Trophoblast cell (in vitro differentiated cells and primary cell): ENCODE measurements around the gene ECI2.
A peak's percentile ranks its signal among the peaks of the same experiment; 100 is the strongest.

Source experiments
- DNase-seq, 2 donors: peaks; one replicate each; pipeline ENCODE4 v3.0.0-alpha.2; 2016
- H2AFZ ChIP-seq: 2 replicates; pipeline ENCODE4 v1.6.1; 2013; ENCODE audit warnings: low read length, moderate library complexity, mild to moderate bottlenecking; ENCODE audit not compliant: insufficient read depth, poor library complexity
- H2AK5ac ChIP-seq: 2 replicates; pipeline ENCODE4 v1.6.1; 2013; ENCODE audit warnings: mild to moderate bottlenecking, low read length
- H2BK120ac ChIP-seq: 2 replicates; pipeline ENCODE4 v1.6.1; 2013; ENCODE audit warnings: low read length, mild to moderate bottlenecking, moderate library complexity; ENCODE audit not compliant: insufficient read depth, poor library complexity
- H2BK12ac ChIP-seq: 2 replicates; pipeline ENCODE4 v1.6.1; 2013; ENCODE audit warnings: mild to moderate bottlenecking, low read length, moderate library complexity
- H2BK5ac ChIP-seq: 2 replicates; pipeline ENCODE4 v1.6.1; 2013; ENCODE audit warnings: low read length, low read depth, moderate library complexity, mild to moderate bottlenecking; ENCODE audit not compliant: poor library complexity
- H3K14ac ChIP-seq: 2 replicates; pipeline ENCODE4 v1.6.1; 2013; ENCODE audit warnings: mild to moderate bottlenecking, low read length
- H3K18ac ChIP-seq: 2 replicates; pipeline ENCODE4 v1.6.1; 2013; ENCODE audit warnings: mild to moderate bottlenecking, low read length
- H3K23ac ChIP-seq: 2 replicates; pipeline ENCODE4 v1.6.1; 2013; ENCODE audit warnings: low read length
- H3K27ac ChIP-seq: 2 replicates; pipeline ENCODE4 v1.5.1; 2013; ENCODE audit warnings: low read depth, mild to moderate bottlenecking, inconsistent platforms, low read length, moderate library complexity
- H3K27me3 ChIP-seq: 2 replicates; pipeline ENCODE4 v1.6.1; 2013; ENCODE audit warnings: inconsistent platforms, mild to moderate bottlenecking, low read length, moderate library complexity; ENCODE audit not compliant: insufficient read depth
- H3K36me3 ChIP-seq, 2 experiments: 1 replicate in 1 of 2; 2 replicates in 1 of 2; pipeline ENCODE4 v1.6.1; 2013; ENCODE audit warnings: low read length in 2 of 2, mild to moderate bottlenecking in 2 of 2, moderate library complexity in 1 of 2; ENCODE audit not compliant: insufficient read depth in 2 of 2, control insufficient read depth in 1 of 2
- H3K4ac ChIP-seq: 2 replicates; pipeline ENCODE4 v1.6.1; 2013; ENCODE audit warnings: low read depth, mild to moderate bottlenecking, low read length, moderate library complexity
- H3K4me1 ChIP-seq, 2 experiments: 1 replicate in 1 of 2; 2 replicates in 1 of 2; pipeline ENCODE4 v1.6.1; 2013; ENCODE audit warnings: low read length in 2 of 2, mild to moderate bottlenecking in 2 of 2, moderate library complexity in 1 of 2; ENCODE audit not compliant: insufficient read depth in 2 of 2, control insufficient read depth in 1 of 2
- H3K4me2 ChIP-seq: 2 replicates; pipeline ENCODE4 v1.6.1; 2013; ENCODE audit warnings: inconsistent platforms, mild to moderate bottlenecking, low read length, moderate library complexity
- H3K4me3 ChIP-seq: 2 replicates; pipeline ENCODE4 v1.5.1; 2013; ENCODE audit warnings: mild to moderate bottlenecking, low read depth, low read length, inconsistent platforms
- H3K79me1 ChIP-seq: one replicate; pipeline ENCODE4 v1.6.1; 2013; ENCODE audit warnings: low read length
- H3K79me2 ChIP-seq: 2 replicates; pipeline ENCODE4 v1.6.1; 2013; ENCODE audit warnings: low read length, mild to moderate bottlenecking; ENCODE audit not compliant: control insufficient read depth, insufficient read depth, poor library complexity
- H3K9ac ChIP-seq: 2 replicates; pipeline ENCODE4 v1.6.1; 2013; ENCODE audit warnings: mild to moderate bottlenecking, low read length
- H3K9me3 ChIP-seq: 2 replicates; pipeline ENCODE4 v1.6.1; 2013; ENCODE audit warnings: low read depth, mild to moderate bottlenecking, control low read depth, inconsistent platforms, low read length; ENCODE audit not compliant: insufficient read depth
- H4K12ac ChIP-seq: 2 replicates; pipeline ENCODE4 v1.6.1; 2013; ENCODE audit warnings: low read depth, mild to moderate bottlenecking, low read length, moderate library complexity
- H4K8ac ChIP-seq: 2 replicates; pipeline ENCODE4 v1.6.1; 2013; ENCODE audit warnings: low read depth, mild to moderate bottlenecking, low read length, moderate library complexity
- H4K91ac ChIP-seq: one replicate; pipeline ENCODE4 v1.6.1; 2013; ENCODE audit warnings: low read depth, mild to moderate bottlenecking, low read length, moderate library complexity
- WGBS: extraction: QIAGEN DNeasy Blood & Tissue Kit; methylation state at CpG from one replicate; pipeline ENCODE4 v1.1.7; 2013; ENCODE audit warnings: missing lambda C conversion rate; ENCODE audit not compliant: insufficient read length, insufficient coverage; ENCODE audit errors: extremely low coverage; 5-methylcytosine and 5-hydroxymethylcytosine counted together

Gene ECI2

GRCh38 chr6:4139272-4139671, 3.9 kb upstream of the ECI2 start:
- DNase-seq: no peak
- no peak overlapping the region for H3K9ac ChIP-seq
- no peak overlapping the region for H3K4ac ChIP-seq
- H3K14ac ChIP-seq: no peak overlapping the region
- no peak overlapping the region for H3K27ac ChIP-seq
- H4K91ac ChIP-seq: no peak overlapping the region
- H3K4me2 ChIP-seq: no peak overlapping the region
- no peak overlapping the region for H2AFZ ChIP-seq
- WGBS: no CpG with 5 or more reads among the region's 3 CpGs
- H3K79me2 ChIP-seq: peaks cover 6% of the 10 kb centered on the region
- H3K27me3 ChIP-seq: no peaks in the 10 kb centered on the region
- no peak overlapping the region for H4K12ac ChIP-seq
- H3K4me3 ChIP-seq: no peak overlapping the region
- no peak overlapping the region for H4K8ac ChIP-seq
- no peaks in the 10 kb centered on the region for H3K36me3 ChIP-seq
- H2AK5ac ChIP-seq: no peak overlapping the region
- H3K79me1 ChIP-seq: peaks cover 9% of the 10 kb centered on the region
- H3K9me3 ChIP-seq: no peaks in the 10 kb centered on the region
- no peak overlapping the region for H2BK120ac ChIP-seq
- no peak overlapping the region for H2BK5ac ChIP-seq
- peaks cover under 1 to 1% of the 10 kb centered on the region in 2 experiments for H3K4me1 ChIP-seq
- H3K23ac ChIP-seq: no peak overlapping the region
- H3K18ac ChIP-seq: no peak overlapping the region
- H2BK12ac ChIP-seq: no peak overlapping the region

GRCh38 chr6:4138186-4138585, 2.8 kb upstream of the ECI2 start:
- Histone ChIP-seq H3K4me1 (peaks cover 4 to 6% of the 10 kb centered on the region in 2 experiments), H3K9ac (no peak overlapping the region), H2BK12ac (no peak overlapping the region), H2AFZ (no peak overlapping the region), H4K12ac (no peak overlapping the region), H3K9me3 (no peaks in the 10 kb centered on the region), H3K4me2 (no peak overlapping the region), H3K27me3 (no peaks in the 10 kb centered on the region), H2BK120ac (no peak overlapping the region), H4K8ac (no peak overlapping the region), H2AK5ac (no peak overlapping the region), H3K18ac (no peak overlapping the region), H4K91ac (no peak overlapping the region), H3K27ac (no peak overlapping the region), H3K4ac (no peak overlapping the region), H3K23ac (no peak overlapping the region), H2BK5ac (no peak overlapping the region), H3K79me1 (peaks cover 9% of the 10 kb centered on the region), H3K14ac (no peak overlapping the region), H3K4me3 (no peak overlapping the region), H3K79me2 (peaks cover 6% of the 10 kb centered on the region), H3K36me3 (no peaks in the 10 kb centered on the region)
- no CpG with 5 or more reads among the region's 3 CpGs for WGBS
- DNase-seq: no peak

DNA sequence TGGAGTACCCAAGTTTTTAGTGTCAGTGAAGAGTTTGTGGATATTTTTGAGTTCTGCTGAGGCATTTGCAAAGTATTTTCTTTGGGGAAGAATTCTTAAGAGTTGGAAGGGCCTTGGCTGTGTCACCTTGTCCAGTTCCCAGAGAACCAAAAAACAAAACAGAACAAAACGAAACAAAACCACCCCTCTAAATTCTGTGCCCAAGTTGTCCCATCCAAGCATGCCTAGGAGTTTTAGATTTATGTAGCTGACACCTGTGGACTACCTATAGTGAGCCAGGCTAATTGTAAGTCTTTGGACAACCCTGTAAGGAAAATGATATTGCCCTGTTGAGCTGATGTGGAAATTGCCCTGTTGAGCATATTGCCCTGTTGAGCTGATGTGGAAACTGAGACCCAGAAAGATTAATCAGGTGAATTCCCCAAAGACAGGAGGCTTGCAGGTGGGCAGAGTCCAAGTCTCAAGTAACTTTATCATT, 1.0 kb upstream of the ECI2 start:
- Histone ChIP-seq H3K9me3 (peaks cover 4% of the 10 kb centered on the region), H2AFZ (peak overlapping the region; percentile 51), H2AK5ac (no peak overlapping the region), H3K79me1 (peaks cover 9% of the 10 kb centered on the region), H3K14ac (no peak overlapping the region), H4K12ac (no peak overlapping the region), H3K23ac (no peak overlapping the region), H3K4me1 (peaks cover 4 to 6% of the 10 kb centered on the region in 2 experiments), H2BK12ac (no peak overlapping the region), H2BK120ac (no peak overlapping the region), H3K9ac (no peak overlapping the region), H3K36me3 (peaks cover 2% of the 10 kb centered on the region in 2 experiments), H3K27me3 (no peaks in the 10 kb centered on the region), H3K18ac (no peak overlapping the region), H3K4me2 (peak overlapping the region; percentile 72), H2BK5ac (no peak overlapping the region), H3K4me3 (peak overlapping the region; percentile 76), H4K8ac (no peak overlapping the region), H4K91ac (no peak overlapping the region), H3K4ac (no peak overlapping the region), H3K79me2 (peaks cover 6% of the 10 kb centered on the region), H3K27ac (peak overlapping the region; percentile 32)
- WGBS: no CpG with 5 or more reads among the region's 1 CpG
- no peak for DNase-seq

- H2AK5ac ChIP-seq: no peak overlapping the region
- H3K4ac ChIP-seq: no peak overlapping the region
- WGBS: no CpG with 5 or more reads among the region's 64 CpGs
Observed at GRCh38 chr6:4135665-4136353, 434 bp upstream of the ECI2 start.

More at GRCh38 chr6:4135665-4136353, 434 bp upstream of the ECI2 start:
- Histone ChIP-seq H3K9ac (no peak overlapping the region), H3K79me2 (peaks cover 6% of the 10 kb centered on the region), H3K27ac (peak overlapping the region; percentile 32), H3K27me3 (no peaks in the 10 kb centered on the region), H2BK5ac (peak overlapping the region; percentile 3), H3K14ac (peak overlapping the region; percentile 2), H2BK120ac (no peak overlapping the region), H3K79me1 (peaks cover 9% of the 10 kb centered on the region), H4K91ac (no peak overlapping the region), H2AFZ (peak overlapping the region; percentile 51), H4K12ac (no peak overlapping the region), H3K9me3 (peaks cover 4% of the 10 kb centered on the region), H3K23ac (no peak overlapping the region), H3K4me3 (peak overlapping the region; percentile 76), H3K36me3 (peaks cover 2% of the 10 kb centered on the region in 2 experiments), H4K8ac (peak overlapping the region; percentile 33), H3K18ac (peak overlapping the region; percentile 7), H3K4me2 (peak overlapping the region; percentile 72), H2BK12ac (no peak overlapping the region), H3K4me1 (peaks cover 4 to 6% of the 10 kb centered on the region in 2 experiments)
- DNase-seq: peak; percentile 71 to 80
